Trophoblast cell (in vitro differentiated cells and primary cell): ENCODE measurements around the gene IDS.
"Not testable (repeated sequence)": the region's sequence is repeated elsewhere in the genome, so short reads cannot be mapped to it uniquely, and the experiment has no call there.

ENCODE experiments used
- DNase-seq, 2 donors: peaks; one replicate each; pipeline ENCODE4 v3.0.0-alpha.2; 2016
- H2AFZ ChIP-seq: 2 replicates; pipeline ENCODE4 v1.6.1; 2013; ENCODE audit warnings: low read length, moderate library complexity, mild to moderate bottlenecking; ENCODE audit not compliant: insufficient read depth, poor library complexity
- H2AK5ac ChIP-seq: 2 replicates; pipeline ENCODE4 v1.6.1; 2013; ENCODE audit warnings: mild to moderate bottlenecking, low read length
- H2BK120ac ChIP-seq: 2 replicates; pipeline ENCODE4 v1.6.1; 2013; ENCODE audit warnings: low read length, mild to moderate bottlenecking, moderate library complexity; ENCODE audit not compliant: insufficient read depth, poor library complexity
- H2BK12ac ChIP-seq: 2 replicates; pipeline ENCODE4 v1.6.1; 2013; ENCODE audit warnings: mild to moderate bottlenecking, low read length, moderate library complexity
- H2BK5ac ChIP-seq: 2 replicates; pipeline ENCODE4 v1.6.1; 2013; ENCODE audit warnings: low read length, low read depth, moderate library complexity, mild to moderate bottlenecking; ENCODE audit not compliant: poor library complexity
- H3K14ac ChIP-seq: 2 replicates; pipeline ENCODE4 v1.6.1; 2013; ENCODE audit warnings: mild to moderate bottlenecking, low read length
- H3K18ac ChIP-seq: 2 replicates; pipeline ENCODE4 v1.6.1; 2013; ENCODE audit warnings: mild to moderate bottlenecking, low read length
- H3K23ac ChIP-seq: 2 replicates; pipeline ENCODE4 v1.6.1; 2013; ENCODE audit warnings: low read length
- H3K27ac ChIP-seq: 2 replicates; pipeline ENCODE4 v1.5.1; 2013; ENCODE audit warnings: low read depth, mild to moderate bottlenecking, inconsistent platforms, low read length, moderate library complexity
- H3K27me3 ChIP-seq: 2 replicates; pipeline ENCODE4 v1.6.1; 2013; ENCODE audit warnings: inconsistent platforms, mild to moderate bottlenecking, low read length, moderate library complexity; ENCODE audit not compliant: insufficient read depth
- H3K36me3 ChIP-seq, 2 experiments: 1 replicate in 1 of 2; 2 replicates in 1 of 2; pipeline ENCODE4 v1.6.1; 2013; ENCODE audit warnings: low read length in 2 of 2, mild to moderate bottlenecking in 2 of 2, moderate library complexity in 1 of 2; ENCODE audit not compliant: insufficient read depth in 2 of 2, control insufficient read depth in 1 of 2
- H3K4ac ChIP-seq: 2 replicates; pipeline ENCODE4 v1.6.1; 2013; ENCODE audit warnings: low read depth, mild to moderate bottlenecking, low read length, moderate library complexity
- H3K4me1 ChIP-seq, 2 experiments: 1 replicate in 1 of 2; 2 replicates in 1 of 2; pipeline ENCODE4 v1.6.1; 2013; ENCODE audit warnings: low read length in 2 of 2, mild to moderate bottlenecking in 2 of 2, moderate library complexity in 1 of 2; ENCODE audit not compliant: insufficient read depth in 2 of 2, control insufficient read depth in 1 of 2
- H3K4me2 ChIP-seq: 2 replicates; pipeline ENCODE4 v1.6.1; 2013; ENCODE audit warnings: inconsistent platforms, mild to moderate bottlenecking, low read length, moderate library complexity
- H3K4me3 ChIP-seq: 2 replicates; pipeline ENCODE4 v1.5.1; 2013; ENCODE audit warnings: mild to moderate bottlenecking, low read depth, low read length, inconsistent platforms
- H3K79me1 ChIP-seq: one replicate; pipeline ENCODE4 v1.6.1; 2013; ENCODE audit warnings: low read length
- H3K79me2 ChIP-seq: 2 replicates; pipeline ENCODE4 v1.6.1; 2013; ENCODE audit warnings: low read length, mild to moderate bottlenecking; ENCODE audit not compliant: control insufficient read depth, insufficient read depth, poor library complexity
- H3K9ac ChIP-seq: 2 replicates; pipeline ENCODE4 v1.6.1; 2013; ENCODE audit warnings: mild to moderate bottlenecking, low read length
- H3K9me3 ChIP-seq: 2 replicates; pipeline ENCODE4 v1.6.1; 2013; ENCODE audit warnings: low read depth, mild to moderate bottlenecking, control low read depth, inconsistent platforms, low read length; ENCODE audit not compliant: insufficient read depth
- H4K12ac ChIP-seq: 2 replicates; pipeline ENCODE4 v1.6.1; 2013; ENCODE audit warnings: low read depth, mild to moderate bottlenecking, low read length, moderate library complexity
- H4K8ac ChIP-seq: 2 replicates; pipeline ENCODE4 v1.6.1; 2013; ENCODE audit warnings: low read depth, mild to moderate bottlenecking, low read length, moderate library complexity
- H4K91ac ChIP-seq: one replicate; pipeline ENCODE4 v1.6.1; 2013; ENCODE audit warnings: low read depth, mild to moderate bottlenecking, low read length, moderate library complexity
- WGBS: extraction: QIAGEN DNeasy Blood & Tissue Kit; methylation state at CpG from one replicate; pipeline ENCODE4 v1.1.7; 2013; ENCODE audit warnings: missing lambda C conversion rate; ENCODE audit not compliant: insufficient read length, insufficient coverage; ENCODE audit errors: extremely low coverage; 5-methylcytosine and 5-hydroxymethylcytosine counted together

IDS gene

GRCh38 chrX:149549701-149550100 is 44.6 kb upstream of the IDS start, which contains the start of gene HSFX3:
Gene HSFX3, minus strand, starts transcription at chrX:149549924. Its CDS starts 72 bp downstream, at chrX:149549852.
- WGBS, result no CpG with 5 or more reads among the region's 6 CpGs
- H3K18ac ChIP-seq, H2BK120ac ChIP-seq, H3K79me1 ChIP-seq, H2AK5ac ChIP-seq, DNase-seq, H3K27me3 ChIP-seq, H3K4ac ChIP-seq, H3K9ac ChIP-seq, H3K23ac ChIP-seq, H3K4me2 ChIP-seq, H3K27ac ChIP-seq, H3K14ac ChIP-seq, H2BK12ac ChIP-seq, H3K4me3 ChIP-seq, H3K4me1 ChIP-seq, H4K12ac ChIP-seq, H4K8ac ChIP-seq, H3K9me3 ChIP-seq, H2AFZ ChIP-seq, H3K79me2 ChIP-seq, H4K91ac ChIP-seq, H3K36me3 ChIP-seq, H2BK5ac ChIP-seq: not testable (repeated sequence)

- not testable (repeated sequence) for DNase-seq
- WGBS, result no CpG with 5 or more reads among the region's 3 CpGs
Measured at GRCh38 chrX:149547782-149548181, 42.7 kb upstream of the IDS start.

GRCh38 chrX:149546962-149547361 is 41.9 kb upstream of the IDS start:
- H2AFZ ChIP-seq, H3K9ac ChIP-seq, H3K9me3 ChIP-seq, H3K4me2 ChIP-seq, H3K4me1 ChIP-seq, H2BK12ac ChIP-seq, H3K4ac ChIP-seq, H2BK5ac ChIP-seq, H3K23ac ChIP-seq, H3K27ac ChIP-seq, H3K18ac ChIP-seq, H3K27me3 ChIP-seq, H3K79me1 ChIP-seq, H4K8ac ChIP-seq, H2BK120ac ChIP-seq, H3K36me3 ChIP-seq, H3K14ac ChIP-seq, H3K4me3 ChIP-seq, H4K91ac ChIP-seq, H2AK5ac ChIP-seq, H4K12ac ChIP-seq, H3K79me2 ChIP-seq, DNase-seq: not testable (repeated sequence)
- WGBS, result no CpG with 5 or more reads among the region's 1 CpG

More at GRCh38 chrX:149547782-149548181, 42.7 kb upstream of the IDS start:
- not testable (repeated sequence) for H3K27ac ChIP-seq, H3K4me2 ChIP-seq, H3K36me3 ChIP-seq, H4K12ac ChIP-seq, H3K9ac ChIP-seq, H2BK120ac ChIP-seq, H3K14ac ChIP-seq, H3K23ac ChIP-seq, H2AFZ ChIP-seq, H3K4ac ChIP-seq, H2AK5ac ChIP-seq, H3K4me3 ChIP-seq, H2BK5ac ChIP-seq, H4K91ac ChIP-seq, H3K4me1 ChIP-seq, H3K79me2 ChIP-seq, H4K8ac ChIP-seq, H3K79me1 ChIP-seq, H3K27me3 ChIP-seq, H3K9me3 ChIP-seq, H2BK12ac ChIP-seq, H3K18ac ChIP-seq

GRCh38 chrX:149545545-149546543 is 40.7 kb upstream of the IDS start:
- H3K27ac ChIP-seq, H3K36me3 ChIP-seq, H3K79me1 ChIP-seq, H3K9me3 ChIP-seq, H3K4ac ChIP-seq, H3K23ac ChIP-seq, H2BK5ac ChIP-seq, H3K79me2 ChIP-seq, H3K18ac ChIP-seq, H3K4me3 ChIP-seq, H3K9ac ChIP-seq, H3K4me2 ChIP-seq, H2BK120ac ChIP-seq, H3K4me1 ChIP-seq, H2AK5ac ChIP-seq, H4K91ac ChIP-seq, H4K8ac ChIP-seq, H2BK12ac ChIP-seq, H3K27me3 ChIP-seq, H3K14ac ChIP-seq: not testable (repeated sequence)
- WGBS, result no CpG with 5 or more reads among the region's 29 CpGs
- H4K12ac ChIP-seq, result peak overlapping the region; percentile 62
- DNase-seq, result peak; percentile 25 to 50
- H2AFZ ChIP-seq, result peak overlapping the region; percentile 28
